Ishikawa (cell line): Measurements from ENCODE around the gene SPN.

ENCODE experiments used
- EP300 ChIP-seq: IDR thresholded peaks from 2 replicates; pipeline ENCODE4 v1.6.1; 2012; ENCODE audit warnings: borderline replicate concordance
- REST ChIP-seq: IDR thresholded peaks from 2 replicates; pipeline ENCODE4 v1.6.1; 2012; ENCODE audit warnings: low read depth, mild to moderate bottlenecking
- TAF1 ChIP-seq: IDR thresholded peaks from 2 replicates; pipeline ENCODE4 v1.6.1; 2012; ENCODE audit warnings: low read depth, mild to moderate bottlenecking
- YY1 ChIP-seq: IDR thresholded peaks from 2 replicates; pipeline ENCODE4 v1.6.1; 2012; ENCODE audit warnings: low read depth
- ZBTB7A ChIP-seq: IDR thresholded peaks from 2 replicates; pipeline ENCODE4 v1.6.1; 2012; ENCODE audit warnings: low read depth
- TF ChIP-seq, protein P1 (sequence below): IDR thresholded peaks from 2 replicates; pipeline ENCODE4 v1.6.1; 2012

DNA sequence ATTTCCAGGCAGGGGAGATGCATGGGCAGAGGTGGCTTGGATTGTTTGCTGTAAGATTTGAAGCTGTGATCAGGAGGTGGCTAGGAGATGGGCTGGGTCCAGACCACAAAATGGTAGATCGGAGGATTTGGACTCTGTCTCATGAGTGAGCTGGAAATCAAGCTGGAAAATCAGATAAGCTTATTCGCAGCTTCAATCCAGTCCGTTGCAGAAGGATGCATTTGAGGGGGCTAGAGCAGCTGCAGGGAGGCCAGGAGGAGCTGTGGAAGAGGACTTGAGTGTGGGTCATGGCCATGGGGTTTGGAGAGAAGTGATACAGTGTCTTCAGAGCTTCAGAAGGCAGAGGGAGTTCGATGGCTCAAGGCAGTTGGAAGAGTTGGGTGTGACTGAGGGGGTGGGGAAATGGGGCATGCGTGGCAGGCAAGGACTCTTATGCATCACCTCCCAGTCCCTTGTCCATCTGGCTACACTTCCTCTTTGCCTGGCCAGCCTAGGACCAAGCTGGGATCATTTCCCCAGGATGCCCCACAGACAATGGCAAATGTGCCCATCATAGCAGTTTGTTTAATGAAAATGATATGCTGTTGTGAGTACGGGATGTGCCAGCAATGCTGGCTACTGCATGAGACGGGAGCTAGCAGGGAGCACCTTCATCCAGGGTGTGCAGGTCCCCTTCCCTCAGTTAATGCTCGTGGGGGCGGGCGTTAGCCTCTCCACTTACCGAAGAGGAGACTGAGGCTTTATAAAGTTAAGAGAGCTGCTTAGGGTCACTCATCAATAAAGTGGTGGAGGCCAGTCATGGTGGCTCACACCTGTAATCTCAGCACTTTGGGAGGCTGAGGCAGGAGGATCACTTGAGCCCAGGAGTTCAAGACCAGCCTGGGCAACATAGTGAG is 36.5 kb downstream of the SPN start:
- no peak for TF ChIP-seq REST
- no peak for TF ChIP-seq ZBTB7A
- no peak for TF ChIP-seq YY1
- no peak for TF ChIP-seq EP300
- TF ChIP-seq, protein P1, sequence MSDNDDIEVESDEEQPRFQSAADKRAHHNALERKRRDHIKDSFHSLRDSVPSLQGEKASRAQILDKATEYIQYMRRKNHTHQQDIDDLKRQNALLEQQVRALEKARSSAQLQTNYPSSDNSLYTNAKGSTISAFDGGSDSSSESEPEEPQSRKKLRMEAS = no peak
- TF ChIP-seq TAF1 = no peak
